Inferior parietal cortex (tissue), 1 donor: ENCODE measurements around the gene CATSPERB.
"Not testable (repeated sequence)": the region's sequence is repeated elsewhere in the genome, so short reads cannot be mapped to it uniquely, and the experiment has no call there.

ENCODE experiments used
- DNase-seq: peaks from one replicate; pipeline ENCODE4 v3.0.0-alpha.2; 2016; ENCODE audit errors: extremely low spot score

Gene CATSPERB

DNA sequence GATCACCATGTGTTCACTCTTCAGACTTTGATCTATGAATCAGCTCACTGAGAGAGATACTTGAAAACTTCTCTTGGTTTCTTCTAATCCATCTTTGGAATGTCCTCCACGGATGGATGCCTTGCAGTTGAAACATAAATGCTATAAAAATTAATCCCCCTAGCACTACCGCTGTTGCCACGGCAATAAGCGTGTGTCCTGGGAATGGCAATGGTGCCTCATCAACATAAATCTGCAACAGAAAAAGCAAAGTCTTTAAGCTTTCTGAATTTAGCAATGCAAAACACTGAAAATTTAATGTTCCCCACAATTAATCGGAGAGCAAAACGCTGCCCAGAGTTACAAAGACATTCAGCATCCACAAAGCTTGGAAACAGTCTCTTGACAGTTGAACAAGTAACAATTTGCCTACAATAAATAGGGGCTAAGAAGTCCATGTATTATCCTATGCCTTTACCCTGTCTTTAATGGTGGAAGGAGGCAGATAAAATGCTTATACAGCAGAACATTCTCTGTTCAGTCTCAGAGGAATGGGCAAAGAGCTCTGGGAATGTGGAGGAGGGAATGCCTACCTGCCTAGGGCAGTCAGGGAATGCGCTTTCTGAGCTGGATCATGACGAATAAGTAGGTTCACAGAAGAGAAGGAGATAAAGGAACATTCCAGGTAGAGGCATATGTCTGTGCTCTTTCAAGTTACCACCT is 150.9 kb downstream of the CATSPERB start:
- no peak for DNase-seq

DNA sequence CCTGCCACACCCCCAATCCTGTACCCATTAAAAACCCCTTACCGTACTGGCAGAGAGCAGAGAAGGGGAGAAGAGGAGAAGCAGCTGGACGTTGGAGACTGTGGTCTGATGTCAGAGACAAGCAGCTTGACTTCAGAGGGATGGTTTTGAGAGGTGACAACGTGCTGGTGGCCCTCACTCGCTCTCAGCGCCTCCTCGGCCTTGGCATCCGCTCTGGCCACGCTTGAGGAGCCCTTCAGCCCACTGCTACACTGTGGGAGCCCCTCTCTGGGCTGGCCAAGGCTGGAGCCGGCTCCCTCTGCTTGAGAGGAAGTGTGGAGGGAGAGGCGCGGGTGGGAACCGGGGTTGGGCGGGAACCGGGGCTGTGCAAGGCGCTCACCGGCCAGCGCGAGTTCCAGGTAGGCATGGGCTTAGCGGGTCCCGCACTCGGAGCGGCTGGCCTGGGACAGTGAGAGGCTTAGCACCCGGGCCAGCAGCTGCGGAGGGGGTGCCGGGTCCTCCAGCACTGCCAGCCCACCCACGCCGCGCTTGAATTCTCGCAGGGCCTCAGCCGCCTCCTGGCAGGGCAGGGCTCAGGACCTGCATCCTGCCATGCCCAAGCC is 154.2 kb downstream of the CATSPERB start:
- no peak for DNase-seq

DNA sequence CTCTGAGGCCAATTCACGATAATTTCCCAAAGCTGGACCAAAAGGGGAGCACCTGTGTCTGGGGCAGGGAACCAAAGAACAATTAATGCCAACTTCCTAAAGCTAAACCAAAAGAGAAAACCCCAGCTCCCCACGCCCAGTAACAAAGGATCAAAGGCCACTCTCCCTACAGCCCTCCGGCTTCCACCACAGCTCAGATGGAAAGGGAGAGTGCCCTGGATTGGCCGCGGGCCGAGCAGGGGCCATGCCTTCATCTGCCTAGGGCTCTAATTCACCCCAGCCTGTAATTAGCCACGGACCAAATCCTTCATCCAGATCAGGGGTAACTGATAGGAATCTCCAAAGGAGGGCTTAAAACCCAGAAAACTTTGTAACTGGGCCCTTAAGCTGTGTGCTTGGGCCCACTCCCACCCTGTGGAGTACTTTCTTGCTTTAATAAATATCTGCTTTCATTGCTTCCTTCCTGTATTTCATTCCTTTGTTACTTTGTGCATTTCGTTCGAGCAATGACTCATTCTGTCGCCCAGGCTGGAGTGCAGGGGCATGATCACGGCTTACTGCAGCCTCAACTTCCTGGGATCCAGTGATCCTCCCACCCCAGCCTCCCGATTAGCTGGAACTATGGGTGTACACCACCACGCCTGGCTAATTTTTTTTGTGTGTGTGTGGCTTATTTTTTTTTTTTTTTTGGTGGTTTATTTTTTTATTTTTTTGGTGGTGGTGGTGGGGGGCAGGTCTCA is 156.2 kb downstream of the CATSPERB start:
- no peak for DNase-seq

DNA sequence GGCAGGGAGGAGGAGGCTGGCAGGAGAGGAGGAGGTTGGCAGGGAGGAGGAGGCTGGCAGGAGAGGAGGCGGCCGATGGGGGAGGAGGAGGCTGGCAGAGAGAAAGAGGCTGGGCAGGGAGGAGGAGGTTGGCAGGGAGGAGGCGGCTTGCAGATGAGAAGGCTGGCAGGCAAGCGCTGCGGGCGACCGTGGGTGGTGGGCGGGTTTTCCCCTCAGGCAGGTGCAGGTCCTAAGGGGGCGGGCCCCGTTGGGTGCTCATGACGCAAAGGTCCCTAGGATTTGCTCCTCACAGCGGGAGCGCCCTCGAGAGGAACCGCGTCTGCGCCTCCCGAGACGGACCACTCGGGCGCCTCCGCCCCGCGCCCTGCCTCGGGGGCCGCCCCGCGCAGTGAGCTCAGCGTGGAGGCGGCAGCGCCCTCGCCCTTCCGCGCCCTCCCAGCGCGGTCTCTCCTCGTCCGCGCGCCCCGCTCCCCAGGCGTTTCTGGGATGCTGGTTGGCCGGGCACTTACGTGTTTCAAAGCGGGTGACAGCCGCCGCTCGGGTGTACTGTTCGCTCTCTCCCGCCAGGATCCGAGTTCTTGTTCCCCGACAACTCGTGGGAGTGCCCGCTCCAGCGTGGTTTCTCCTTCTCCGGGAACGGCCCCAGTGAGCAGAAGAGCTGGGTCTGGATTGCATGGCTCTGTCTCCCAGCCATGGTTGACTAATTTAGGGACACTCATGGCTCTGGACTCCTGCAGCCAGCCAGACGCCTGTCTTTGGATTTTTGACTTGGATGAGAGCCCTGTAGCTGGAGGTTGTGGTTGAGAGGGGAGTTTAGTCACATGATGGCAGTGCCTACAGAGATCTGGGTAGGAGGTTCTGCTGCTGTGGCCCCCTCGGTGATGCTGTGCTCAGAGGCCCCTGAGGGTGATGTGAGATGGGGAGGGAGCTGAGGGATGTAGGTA is 157.7 kb downstream of the CATSPERB start:
- peak; percentile 35 for DNase-seq

DNA sequence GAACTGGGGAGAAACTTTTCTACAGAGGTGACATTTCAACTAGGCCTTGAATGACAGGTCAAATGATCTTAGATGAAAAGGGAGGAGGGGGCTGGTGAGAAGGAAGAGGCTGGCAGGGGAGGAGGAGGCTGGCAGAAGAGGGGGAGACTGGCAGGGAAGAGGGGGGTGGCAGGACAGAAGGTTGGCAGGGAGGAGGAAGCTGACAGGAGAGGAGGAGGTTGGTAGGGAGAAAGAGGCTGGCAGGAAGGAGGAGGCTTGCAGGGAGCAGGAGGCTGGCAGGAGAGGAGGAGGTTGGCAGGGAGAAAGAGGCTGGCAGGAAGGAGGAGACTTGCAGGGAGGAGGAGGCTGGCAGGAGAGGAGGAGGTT is 158.4 kb downstream of the CATSPERB start:
- DNase-seq: no peak

DNA sequence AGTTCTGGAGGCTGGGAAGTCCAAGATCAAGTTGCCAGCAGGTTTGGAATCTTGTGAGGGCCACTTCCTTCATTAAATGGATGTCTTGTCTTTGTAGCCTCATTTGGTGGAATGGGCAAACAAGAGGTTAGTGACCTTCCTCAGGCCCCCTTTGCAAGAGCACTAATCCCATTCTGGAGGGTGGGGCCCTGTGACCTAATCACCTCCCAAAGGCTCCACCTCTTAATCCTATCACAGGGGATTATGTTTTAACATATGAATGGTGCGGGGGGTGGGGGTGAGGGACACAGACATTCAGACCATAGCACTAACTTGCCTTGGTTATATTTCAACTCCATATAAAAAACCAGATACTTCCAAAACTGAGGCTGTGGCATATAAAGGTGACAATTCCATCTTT is 161.9 kb downstream of the CATSPERB start:
- DNase-seq: no peak

DNA sequence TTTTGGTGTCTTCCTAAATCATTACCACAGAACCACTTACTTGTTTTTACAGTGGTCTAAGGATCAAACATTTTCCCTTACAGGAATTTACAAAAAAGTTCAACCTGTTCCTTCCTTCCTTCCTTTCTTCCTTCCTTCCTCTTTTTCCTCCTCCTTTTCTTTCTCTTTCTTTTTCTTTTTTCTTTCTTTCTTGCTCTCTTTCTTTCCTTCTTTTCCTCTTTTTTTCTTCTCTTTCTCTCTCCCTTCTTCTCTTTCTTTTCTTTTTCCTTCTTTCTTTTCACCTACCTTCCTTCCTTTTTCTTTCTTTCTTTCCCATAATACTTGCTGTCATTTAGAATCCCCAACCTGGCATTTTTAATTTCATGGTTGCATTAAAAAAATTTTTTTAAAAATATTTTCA is 162.6 kb downstream of the CATSPERB start:
- DNase-seq: no peak

DNA sequence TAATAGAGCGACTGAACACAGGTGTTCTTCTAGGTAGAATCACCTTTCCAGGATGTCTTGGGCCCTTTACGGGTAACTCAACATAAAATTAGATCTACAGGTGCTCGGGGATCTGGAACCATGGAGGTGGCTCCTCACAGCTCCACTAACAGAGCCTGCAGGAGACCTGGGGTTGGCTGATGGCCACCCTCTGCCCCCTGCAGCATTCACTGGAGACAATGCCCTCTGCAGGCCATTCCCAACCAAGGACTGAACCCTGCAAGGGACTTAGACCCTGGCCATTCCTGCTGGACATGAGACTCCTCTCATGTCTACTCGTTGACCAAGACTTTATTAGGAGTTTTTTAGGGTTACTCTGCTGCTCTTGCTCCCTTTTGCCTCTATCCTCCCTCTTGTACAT is 163.3 kb downstream of the CATSPERB start:
- DNase-seq: no peak

DNA sequence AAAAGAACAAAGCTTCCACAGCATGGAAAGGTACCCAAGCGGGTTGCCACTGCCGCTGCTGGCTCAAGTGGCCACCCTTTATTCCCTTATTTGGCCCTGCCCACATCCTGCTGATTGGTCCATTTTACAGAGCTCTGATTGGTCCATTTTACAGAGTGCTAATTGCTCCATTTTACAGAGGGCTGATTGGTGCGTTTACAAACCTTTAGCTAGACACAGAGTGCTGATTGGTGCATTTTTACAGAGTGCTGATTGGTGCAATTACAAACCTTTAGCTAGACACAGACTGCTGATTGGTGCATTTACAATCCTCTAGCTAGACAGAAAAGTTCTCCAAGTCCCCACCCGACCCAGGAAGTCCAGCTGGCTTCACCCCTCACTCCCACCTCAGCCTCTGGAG is 164.1 kb downstream of the CATSPERB start:
- DNase-seq: not testable (repeated sequence)

DNA sequence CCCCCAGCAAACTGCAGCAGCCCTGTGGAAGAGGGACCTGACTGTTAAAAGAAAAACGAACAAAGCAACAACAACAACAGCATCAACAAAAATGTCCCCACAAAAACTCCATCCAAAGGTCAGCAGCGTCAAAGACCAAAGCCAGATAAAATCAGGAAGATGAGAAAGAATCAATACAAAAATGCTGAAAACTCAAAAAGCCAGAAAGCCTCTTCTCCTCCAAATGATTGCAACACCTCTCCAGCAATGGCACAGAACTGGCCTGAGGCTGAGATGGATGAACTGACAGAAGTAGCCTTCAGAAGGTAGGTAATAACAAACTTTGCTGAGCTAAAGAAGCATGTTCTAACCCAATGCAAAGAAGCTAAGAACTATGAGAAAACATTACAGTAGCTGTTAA is 176.4 kb downstream of the CATSPERB start:
- no peak for DNase-seq

DNA sequence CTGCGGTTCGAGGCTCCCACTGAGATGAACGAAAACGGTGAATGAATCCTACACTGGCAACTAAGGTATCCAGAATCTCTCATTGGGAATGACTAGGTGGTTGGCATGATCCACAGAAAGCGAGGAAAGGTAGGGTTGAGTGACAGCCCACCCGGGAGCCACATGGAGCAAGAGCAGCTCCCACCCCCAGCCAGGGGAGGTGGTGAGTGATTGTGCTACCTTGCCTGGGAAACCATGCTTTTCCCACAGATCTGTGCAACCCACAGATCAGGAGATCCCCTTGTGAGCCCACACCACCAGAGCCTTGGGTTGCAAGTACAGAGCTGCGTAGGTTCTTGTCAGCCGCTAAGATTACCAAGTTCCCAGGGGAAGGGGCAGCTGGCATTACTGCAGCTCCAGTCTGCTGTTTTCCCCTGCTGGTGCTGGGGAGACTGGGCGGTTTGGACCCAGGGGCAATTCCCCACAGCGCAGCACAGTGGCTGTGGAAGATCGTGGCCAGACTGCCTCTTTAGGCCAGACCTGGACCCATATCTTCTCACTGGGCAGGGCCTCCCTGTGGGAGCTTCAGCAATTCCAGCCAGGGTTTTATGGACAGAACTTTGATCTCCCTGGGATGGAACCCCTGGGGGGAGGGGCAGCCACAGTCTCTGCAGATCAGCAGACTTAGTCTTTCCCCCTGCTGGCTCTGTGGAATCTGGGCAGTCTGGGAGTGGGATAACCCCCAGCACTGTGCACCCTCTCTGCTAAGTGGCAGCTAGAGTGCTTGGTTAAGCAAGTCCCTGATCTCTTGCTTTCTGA is 177.2 kb downstream of the CATSPERB start:
- no peak for DNase-seq

DNA sequence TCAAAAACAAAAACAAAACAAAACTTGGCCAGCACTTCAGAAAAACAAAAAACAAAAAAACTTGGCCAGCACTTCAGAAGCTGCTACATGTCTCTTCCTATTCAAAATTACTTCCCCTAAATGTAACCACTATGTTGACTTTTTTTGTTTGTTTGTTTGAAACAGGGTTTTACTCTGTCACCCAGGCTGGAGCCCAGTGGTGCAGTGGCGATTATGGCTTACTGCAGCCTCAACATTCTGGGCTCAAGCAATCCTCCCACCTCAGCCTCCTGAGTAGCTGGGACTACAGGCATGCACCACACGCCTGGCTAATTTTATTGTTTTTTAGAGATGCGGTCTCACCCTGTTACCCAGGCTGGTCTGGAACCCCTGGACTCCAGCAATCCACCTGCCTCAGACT is 183.8 kb downstream of the CATSPERB start:
- no peak for DNase-seq

DNA sequence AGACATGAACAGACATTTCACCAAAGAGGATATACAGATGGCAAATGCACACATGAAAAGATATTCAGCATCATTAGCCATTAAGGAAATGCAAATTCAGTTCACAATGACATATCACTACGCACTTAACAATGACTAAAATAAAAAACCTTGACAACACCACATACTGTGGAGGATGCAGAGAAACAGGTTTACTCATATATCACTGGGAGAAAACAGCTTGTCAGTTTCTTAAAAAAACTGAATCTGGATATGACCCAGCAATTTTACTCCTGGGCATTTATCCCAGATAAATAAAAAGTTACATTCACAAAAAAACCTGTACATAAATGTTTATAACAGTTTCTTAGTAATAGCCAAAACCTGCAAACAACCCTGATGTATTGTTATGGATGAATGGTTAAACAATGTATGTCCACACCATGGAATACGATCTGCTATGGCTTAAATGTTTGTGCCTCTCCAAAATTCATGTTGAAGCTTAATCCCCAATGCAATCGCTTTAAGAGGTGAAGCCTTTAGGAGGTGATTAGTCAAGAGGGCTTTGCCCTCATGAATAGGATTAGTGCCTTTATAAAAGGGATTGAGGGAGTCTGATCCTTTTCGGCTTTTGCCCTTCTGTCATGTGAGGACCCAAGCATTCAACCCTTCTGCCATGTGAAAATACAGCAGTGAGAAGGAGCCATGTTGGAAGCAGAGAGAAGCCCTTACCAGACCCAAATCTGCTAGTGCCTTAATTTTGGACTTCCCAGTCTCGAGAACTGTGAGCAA is 185.8 kb downstream of the CATSPERB start:
- DNase-seq: no peak

DNA sequence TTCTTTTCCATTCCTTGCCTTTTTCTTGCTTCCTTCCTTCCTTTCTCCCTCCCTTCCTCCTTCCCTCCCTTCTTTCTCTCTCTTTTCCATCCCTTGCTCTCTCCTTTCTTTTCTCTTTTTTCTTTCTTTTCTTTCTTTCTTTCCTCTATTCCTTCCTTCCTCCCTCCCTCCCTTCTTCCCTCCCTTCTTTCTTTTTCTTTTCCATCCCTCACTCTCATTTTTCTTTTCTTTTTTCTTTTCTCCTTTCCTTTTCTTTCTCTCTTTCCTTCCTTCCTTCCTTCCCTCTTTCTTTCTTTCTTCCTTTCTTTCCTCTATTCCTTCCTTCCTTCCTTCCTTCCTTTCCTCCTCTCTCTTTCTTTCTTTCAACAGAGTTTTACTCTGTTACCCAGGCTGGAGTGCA is 186.7 kb downstream of the CATSPERB start:
- no peak for DNase-seq

DNA sequence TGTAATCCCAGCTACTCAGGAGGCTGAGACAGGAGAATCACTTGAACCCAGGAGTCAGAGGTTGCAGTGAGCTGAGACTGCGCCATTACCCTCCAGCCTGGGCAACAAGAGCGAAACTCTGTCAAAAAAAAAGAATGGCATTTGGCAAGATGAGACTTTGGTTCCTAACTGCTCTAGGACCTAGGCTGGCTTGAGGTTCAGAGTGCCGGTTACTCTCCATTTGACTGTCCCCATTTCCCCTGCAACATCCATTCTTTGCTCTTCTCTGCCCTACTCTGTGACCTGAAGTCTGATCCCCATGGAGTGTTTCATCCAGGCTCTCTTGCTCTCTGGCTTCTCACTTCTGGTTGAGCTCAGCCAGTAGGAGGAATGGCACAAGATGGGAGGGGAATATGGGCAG is 195.6 kb downstream of the CATSPERB start:
- no peak for DNase-seq

DNA sequence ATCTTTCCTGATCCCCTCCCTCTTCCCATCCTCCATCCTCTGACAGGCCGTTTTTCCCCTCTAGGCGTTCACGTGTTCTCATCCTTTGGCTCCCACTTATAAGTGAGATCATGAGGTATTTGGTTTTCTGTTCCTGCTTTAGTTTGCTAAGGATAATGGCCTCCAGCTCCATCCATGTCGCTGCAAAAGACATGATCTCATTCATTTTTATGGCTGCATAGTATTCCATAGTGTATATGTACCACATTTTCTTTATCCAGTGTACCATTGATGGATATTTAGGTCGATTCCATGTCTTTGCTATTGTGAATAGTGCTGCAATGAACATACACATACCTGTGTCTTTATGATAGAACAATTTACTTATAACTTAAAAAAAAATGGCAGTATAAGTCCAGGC is 197.8 kb downstream of the CATSPERB start:
- not testable (repeated sequence) for DNase-seq

DNA sequence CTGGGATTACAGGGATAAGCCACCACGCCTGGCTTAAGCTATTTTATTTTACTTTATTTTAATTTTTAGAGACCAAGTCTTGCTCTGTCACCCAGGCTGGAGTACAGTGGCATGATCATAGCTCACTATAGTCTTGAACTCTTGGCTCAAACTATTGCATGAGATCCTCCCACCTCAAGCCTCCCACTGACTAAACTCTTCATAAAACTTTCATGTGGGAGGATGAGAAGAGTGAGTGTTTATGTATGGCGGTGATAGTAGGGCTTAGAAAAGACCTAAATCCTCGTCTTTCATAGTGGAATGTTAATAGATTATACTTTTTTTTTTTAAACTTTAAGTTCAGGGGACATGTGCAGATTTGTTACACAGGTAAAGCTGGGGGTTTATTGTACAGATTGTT is 198.3 kb downstream of the CATSPERB start:
- no peak for DNase-seq
